Measurements from ENCODE around the gene PPY.

DNA sequence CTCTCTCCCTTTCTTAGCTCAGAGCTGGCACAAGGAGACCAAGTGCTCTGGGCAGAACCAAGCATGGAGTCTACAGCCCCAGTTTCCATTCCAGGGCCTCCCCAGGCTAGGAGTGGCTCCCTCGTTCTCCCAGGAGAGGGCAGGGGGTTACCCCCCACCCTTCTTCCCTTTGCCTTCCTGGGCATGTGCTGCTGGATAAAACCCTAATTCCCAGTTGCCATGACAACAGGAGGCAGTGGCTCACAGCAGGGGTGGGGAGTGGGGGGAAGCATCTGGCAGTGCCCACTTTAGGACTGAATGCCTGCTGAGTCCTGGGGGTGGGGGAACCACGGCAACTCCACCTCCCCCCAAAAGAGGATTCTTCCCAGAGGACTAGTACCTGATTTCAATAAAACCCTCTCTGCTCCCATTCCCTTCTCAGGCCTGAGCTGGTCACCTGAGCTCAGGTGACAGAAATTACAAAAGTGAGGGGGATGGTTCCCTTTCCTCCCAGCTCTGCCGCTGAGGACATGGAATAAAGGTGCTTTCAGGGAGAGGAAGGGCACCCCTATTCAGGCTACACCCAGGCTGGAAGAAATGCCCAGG lies 36.8 kb downstream of the PPY start:
- TF ChIP-seq EZH2 (IDR thresholded peaks at IDR 0.05; ENCODE audit: borderline replicate concordance, low read length) (no peak), CTCF (IDR thresholded peaks at IDR 0.05; ENCODE audit: low read length) (no peak)
